Endometrium (tissue), 2 donors: Measurements from ENCODE around the gene GTF3C2.
"Not testable (repeated sequence)": the region's sequence is repeated elsewhere in the genome, so short reads cannot be mapped to it uniquely, and the experiment has no call there.

Source experiments
- FAIRE-seq: peaks from 2 replicates; lab custom pipeline; 2012; peaks lifted over from hg19 to GRCh38; lab: Jason Lieb, UNC
- donor health status: control.
- donor health status: control.

GTF3C2 gene

DNA sequence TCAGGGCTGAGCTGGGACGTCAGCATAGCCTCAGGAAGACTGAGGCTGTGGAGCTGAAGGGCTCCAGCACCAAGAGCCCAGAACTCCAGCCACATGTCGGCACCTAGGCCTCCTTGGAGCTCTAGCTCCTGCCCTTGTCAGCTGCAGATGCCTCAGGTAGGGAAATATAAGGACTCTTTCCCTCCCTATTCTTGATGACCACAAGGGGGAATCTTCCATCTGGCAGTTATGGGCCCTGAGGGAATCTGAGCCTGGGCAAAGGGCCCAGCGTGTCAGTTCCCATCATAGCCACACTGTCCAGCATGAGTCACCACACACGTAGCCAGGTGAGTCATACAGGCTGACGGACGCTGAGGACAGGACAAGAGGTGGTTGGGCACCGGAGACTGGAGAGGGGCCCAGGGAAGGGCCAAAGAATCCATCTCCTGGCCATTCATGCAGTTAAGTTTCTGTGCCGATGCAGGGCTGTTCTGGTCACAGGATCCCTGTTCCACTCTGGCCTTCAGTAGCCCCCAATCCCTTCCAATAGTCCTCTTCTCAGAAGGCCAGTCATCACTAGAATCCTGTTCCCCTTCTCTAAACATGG lies 35.5 kb downstream of the GTF3C2 start:
- no peak for FAIRE-seq

DNA sequence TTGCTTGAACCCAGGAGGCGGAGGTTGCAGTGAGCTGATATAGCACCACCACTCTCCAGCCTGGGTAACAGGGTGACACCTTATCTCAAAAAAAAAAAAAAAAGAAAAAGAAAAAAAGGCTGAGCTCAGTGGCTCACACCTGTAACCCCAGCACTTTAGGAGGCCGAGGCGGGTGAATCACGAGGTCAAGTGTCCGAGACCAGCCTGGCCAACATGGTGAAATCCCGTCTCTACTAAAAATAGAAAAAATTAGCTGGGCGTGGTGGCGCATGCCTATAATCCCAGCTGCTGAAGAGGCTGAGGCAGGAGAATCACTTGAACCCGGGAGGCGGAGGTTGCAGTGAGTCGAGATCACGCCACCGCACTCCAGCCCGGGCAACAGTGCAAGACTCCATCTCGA lies 36.7 kb downstream of the GTF3C2 start:
- not testable (repeated sequence) for FAIRE-seq

DNA sequence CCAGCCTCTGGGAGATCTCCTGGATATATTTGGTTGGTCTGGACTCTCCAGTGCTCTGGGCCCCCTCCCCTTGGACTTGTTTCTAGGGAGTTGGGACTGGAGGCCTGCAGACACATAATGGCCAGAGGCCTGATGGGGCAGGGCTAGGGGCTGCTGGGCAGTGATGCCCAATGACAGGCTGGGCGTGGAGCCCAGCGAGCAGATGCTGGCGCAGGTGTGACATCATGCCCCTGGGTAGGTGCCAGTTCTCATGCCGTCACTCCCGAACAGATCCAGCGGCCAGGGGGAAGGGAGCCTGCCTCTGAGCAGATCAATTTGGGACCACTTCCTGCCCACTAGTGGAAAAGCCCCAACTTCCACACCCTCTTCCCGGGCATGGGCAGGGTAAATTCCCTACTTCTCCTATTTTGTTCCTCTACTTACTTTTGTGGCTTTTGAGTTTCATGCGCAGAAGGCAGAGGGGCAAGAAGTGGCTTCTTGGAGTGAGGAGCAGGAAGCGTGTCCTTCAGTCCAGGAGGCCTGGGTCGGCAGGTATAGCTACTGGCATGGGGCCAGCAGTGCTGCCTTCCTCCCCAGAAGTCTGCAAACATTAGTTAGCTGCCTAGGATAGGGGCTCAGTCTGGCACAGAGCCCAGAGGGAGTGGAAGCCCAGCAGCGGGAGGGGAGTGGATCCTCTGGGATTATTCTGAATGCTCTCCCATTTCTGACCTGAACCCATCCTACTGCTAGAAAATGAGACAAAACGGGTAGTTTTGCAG lies 39.7 kb downstream of the GTF3C2 start:
- no peak for FAIRE-seq

DNA sequence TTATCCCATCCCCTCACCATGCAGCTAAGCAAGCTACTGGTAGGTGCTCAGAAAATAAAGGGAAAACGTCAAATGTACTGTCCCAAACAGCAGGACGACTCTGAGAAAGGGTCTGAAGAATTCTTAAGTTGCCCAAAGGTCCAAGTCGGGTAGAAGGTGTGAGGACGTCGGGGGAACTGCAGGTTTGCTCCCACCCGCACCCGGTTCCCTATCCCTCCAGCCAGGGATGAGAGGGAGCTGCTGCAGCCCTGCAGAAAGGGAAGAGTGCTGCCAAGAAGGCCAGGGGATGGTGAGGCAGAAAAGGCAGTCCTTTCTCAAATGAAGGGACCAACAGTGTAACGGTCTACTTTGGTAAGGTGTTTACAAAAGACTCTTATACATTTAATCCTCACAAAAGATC lies 41.4 kb downstream of the GTF3C2 start:
- FAIRE-seq, result no peak

DNA sequence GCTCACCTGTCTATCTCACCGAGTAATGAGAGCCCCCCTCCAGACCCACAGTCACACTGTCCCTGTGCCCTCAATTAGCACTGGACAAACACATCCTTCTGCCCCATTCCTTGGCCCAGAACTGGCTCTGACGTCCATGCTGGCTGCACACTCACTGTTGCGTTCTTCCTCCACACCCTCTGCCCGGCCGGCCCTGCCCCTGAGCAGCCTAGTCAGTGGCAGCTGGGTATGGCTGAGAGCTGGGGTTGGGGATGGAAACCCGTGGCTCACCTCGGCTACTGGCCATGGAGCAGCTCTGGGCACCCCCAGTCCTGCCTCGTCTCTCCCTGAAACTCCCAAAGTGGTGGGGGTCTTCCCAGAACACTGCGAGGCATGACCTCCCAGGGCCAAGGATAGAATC lies 41.9 kb downstream of the GTF3C2 start:
- FAIRE-seq, result no peak

GRCh38 chr2:27313882-27314645 lies 42.5 kb downstream of the GTF3C2 start:
- FAIRE-seq, result no peak

DNA sequence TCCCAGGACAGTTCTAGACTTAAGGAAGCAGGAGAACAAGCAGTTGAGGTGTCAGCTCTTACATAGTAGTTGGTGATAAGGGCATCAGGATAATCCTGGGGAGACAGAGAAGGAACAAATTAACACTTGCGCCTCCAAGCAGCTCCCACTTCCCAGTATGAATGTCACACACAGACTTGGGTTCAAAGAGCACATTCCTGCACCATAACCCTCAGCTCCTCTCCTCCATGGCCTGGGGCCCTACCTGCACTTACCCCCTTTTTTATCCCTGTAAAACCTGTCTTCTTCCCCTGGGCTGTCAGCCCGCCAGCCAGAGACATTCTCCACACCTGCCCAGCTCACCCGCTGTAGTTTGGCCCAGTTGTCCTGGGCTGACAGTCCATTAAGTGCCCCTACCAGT lies 44.4 kb downstream of the GTF3C2 start:
- FAIRE-seq, result no peak

DNA sequence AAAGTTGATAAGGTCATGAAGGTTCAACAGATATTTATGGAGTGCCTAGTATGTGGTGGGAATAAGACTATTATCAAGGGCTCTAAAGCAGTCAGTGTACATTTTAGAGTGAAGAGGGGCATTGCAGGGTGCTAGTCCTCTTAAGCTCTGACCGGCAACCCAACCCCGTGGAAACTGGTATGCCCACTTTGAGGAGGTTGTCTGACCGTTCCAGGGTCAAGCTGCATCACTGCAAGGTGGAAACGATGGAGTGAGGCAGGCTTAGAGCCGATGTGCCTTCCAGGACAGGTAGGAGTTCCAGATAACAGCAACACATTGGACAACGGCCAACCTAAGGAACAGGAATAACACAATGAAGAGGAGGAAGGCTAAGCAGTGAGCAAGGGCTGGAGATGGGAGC lies 46.9 kb downstream of the GTF3C2 start:
- FAIRE-seq, result no peak

- no peak for FAIRE-seq
Measured at GRCh38 chr2:27308359-27308881, 48.1 kb downstream of the GTF3C2 start, which contains the start of gene UCN. TSS of gene UCN (minus strand) at chr2:27308445. CDS start at chr2:27307895, 550 bp downstream.

DNA sequence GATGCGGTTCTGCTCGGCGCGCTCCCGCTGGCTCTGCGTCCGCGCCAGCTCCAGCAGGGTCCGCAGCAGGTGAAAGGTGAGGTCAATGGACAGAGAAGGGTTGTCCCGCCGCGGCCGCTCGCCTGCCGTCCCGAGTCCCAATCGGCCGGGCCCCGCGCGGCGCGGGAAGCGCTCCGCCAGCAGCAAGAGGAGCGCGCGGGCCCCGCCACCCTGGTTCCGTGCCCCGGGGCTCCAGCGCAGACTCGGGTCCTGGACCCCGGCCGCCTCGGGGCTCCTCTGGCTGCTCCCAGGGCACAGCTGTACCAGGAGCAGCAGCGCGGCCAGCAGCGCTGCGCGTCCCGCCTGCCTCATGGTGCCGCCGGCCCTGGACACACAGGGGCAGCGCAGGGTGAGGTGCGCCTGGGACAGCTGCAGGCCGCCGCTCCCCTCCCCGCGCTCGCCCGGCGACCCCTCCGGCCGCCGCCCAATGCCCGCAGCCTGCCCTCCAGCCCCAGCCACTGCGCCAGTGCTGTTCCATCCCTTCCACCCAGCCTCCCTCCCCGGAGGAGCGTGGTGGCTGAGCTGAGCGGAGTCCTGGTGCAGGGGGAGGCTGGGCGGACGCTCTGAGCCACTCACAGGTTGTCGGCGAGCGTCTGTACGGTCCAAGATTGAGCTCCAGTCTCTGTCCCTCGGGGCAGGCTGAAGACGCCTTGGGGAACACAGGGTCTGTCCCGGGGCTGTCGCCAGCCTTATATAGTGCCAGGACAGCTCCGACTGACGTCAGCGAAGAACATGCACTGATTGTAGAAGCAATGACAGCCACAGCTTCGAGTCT lies 48.8 kb downstream of the GTF3C2 start:
- no peak for FAIRE-seq

DNA sequence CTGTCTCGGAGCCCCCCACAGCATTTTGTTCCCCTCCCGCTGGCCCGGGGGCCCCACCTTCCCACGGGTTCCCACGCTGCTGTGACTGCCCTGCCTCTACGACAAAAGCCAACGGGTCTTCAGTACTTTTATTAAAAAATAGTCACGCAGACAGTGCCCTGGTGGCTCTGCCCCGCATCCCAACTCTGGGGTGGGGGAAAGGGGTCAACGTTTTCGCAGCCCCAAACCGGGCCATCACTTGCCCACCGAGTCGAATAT lies 49.3 kb downstream of the GTF3C2 start:
- no peak for FAIRE-seq

- no peak for FAIRE-seq
Measured at GRCh38 chr2:27306573-27307286, 49.8 kb downstream of the GTF3C2 start.

- FAIRE-seq, result no peak
Measured at GRCh38 chr2:27306136-27306535, 50.4 kb downstream of the GTF3C2 start.

- FAIRE-seq, result no peak
Measured at GRCh38 chr2:27305516-27305915, 51.0 kb downstream of the GTF3C2 start.

GRCh38 chr2:27304488-27305240 lies 51.9 kb downstream of the GTF3C2 start:
- no peak for FAIRE-seq

- peak; percentile 58 for FAIRE-seq
Measured at GRCh38 chr2:27303093-27304025, 53.2 kb downstream of the GTF3C2 start.

DNA sequence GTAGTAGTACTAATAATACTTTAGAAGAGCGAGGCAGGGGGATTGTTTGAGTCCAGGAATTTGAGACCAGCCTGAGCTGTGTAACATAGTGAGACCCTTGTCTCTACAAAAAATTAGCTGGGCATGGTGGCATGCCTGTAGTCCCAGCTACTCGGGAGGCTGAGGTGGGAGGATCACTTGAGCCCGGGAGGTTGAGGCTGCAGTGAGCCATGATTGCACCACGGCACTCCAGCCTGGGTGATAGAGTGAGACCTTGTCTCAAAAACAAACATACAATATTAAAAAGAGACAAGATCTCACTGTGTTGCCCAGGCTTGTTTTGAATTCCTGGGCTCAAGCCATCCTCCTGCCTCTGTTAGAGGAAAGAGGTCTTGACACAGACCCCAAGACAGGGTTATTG lies 56.0 kb downstream of the GTF3C2 start:
- FAIRE-seq, result not testable (repeated sequence)

- FAIRE-seq, result no peak
Measured at GRCh38 chr2:27298391-27299080, 58.0 kb downstream of the GTF3C2 start.

GRCh38 chr2:27297195-27297594 lies 59.4 kb downstream of the GTF3C2 start:
- no peak for FAIRE-seq
